GM10266 (cell line): ENCODE measurements around the gene CR1.
"Not testable (repeated sequence)": the region's sequence is repeated elsewhere in the genome, so short reads cannot be mapped to it uniquely, and the experiment has no call there.

Source experiments
- DNase-seq: peaks from one replicate; pipeline ENCODE4 v3.0.0; 2012; ENCODE audit errors: extremely low spot score
- CTCF ChIP-seq: IDR thresholded peaks from 2 replicates; pipeline ENCODE4 v1.5.1; 2012; ENCODE audit warnings: mild to moderate bottlenecking, low read depth; ENCODE audit not compliant: control insufficient read depth, insufficient read depth; ENCODE audit errors: missing control alignments

CR1 gene

DNA sequence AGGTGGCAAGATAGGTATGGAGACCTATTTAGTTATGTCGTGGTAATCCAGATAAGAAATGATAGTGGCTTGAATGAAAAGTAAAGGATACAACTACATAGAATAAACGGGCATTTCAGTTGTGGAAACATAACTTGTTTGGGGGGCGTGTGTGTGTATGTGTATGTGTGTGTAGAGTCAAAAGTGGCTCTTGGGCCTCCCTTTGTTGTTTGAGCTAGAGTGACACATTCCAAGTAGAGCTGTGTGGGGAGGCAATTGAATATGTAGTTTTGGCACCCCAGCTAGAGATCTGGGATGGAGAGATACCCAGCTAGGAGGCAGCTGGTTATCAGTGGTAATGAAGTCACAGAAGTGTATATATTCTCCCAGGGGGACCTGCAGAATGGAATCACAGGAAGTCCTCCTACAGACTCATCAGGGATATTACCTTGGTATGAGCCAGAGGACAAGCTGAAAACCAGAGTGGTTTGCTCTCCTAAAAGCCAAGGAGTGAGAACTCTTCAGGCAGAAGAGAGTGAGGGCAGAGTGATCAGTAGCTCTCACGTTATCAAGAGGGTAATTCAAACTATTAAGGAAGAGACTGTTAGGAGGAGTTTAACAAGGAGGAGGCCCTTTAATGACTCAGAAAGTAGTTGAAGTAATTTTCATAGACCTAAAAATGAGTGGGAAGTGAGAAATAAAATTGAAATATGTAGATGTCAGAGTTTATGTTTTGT is 154.1 kb downstream of the CR1 start:
- no peak for DNase-seq
- no peak for TF ChIP-seq CTCF

DNA sequence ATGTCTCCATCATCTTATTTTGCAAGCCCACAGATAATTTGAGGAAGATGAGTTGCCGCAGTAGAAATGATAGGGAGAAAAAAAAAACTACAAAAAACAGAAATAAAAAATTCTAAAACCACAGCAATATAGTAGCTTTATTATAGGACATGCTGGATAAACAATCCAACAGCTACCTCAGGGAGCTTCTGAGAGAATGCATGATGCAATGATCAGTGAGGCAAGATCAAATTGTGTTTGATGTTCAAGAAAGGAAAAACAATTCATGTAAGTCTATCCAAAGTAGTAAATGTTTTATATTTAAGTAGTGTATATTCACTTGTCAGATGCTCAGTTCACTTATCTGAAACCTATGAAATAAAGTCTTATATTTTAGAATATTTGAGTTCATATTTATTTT is 155.6 kb downstream of the CR1 start:
- no peak for DNase-seq
- TF ChIP-seq CTCF: no peak

DNA sequence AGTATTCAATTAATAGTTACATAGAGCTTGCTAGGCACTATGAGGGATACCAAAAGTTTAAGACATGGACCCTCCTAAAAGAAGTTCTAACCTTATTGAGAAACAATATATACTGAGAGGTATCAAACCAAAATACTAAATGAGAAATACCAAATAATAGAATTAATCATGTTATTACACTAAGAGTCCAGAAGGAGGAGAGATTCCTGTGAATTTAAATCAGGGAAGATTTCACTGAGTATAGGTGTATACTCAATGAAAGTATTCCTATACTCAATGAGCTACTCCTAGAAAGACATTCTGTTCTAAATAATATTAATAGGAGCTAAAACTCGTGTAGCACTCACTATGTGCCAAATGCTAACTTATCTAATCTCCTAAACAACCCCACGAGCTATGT is 158.4 kb downstream of the CR1 start:
- TF ChIP-seq CTCF: no peak
- no peak for DNase-seq

DNA sequence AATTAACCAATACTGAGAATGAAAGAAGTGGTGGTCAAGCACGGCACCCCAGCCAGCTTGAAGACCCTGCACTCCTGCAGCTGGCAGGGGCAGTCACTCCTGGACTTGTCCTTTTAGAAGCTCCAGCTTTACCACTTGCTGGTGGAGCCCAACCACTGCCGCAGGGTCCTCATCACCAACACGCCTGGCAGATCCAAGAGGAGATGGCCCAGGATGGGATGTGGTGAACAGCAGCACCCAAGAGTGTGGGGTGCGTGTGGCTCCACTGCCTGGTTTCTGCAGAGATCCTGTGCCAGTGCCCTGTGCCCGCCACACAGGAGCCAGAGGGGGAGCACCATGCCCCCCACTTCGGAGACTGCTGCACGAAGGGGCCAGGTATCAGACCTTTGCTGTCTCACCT is 162.5 kb downstream of the CR1 start:
- no peak for DNase-seq
- TF ChIP-seq CTCF: no peak

DNA sequence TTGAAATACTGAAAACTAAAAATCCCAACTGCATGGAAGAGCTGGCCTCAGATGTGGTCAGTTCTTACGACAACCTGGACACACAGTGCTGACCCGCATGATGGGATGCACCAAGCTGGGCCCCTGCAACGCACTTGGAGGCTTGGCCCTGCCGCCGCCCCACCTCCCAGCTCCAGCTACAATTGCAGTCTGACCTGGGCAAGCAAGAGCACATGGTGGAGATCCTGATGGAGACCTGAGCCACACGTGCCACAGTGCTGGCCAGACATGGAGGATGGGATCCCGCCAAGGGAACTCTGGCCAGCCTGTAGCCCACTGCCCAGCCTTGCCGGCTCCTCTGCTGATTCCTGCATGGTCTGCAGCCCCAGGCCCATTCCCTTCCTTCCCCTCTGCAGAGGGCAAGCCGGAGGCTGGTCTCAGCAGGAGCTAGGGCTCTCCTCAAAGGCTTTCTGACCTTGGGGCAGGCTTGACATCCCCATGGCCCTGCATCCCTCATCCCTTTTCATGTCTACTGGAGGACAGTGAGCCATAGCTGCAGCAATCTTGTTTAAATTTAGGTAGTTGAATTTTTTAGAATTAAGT is 163.0 kb downstream of the CR1 start:
- DNase-seq: no peak
- TF ChIP-seq CTCF: no peak

DNA sequence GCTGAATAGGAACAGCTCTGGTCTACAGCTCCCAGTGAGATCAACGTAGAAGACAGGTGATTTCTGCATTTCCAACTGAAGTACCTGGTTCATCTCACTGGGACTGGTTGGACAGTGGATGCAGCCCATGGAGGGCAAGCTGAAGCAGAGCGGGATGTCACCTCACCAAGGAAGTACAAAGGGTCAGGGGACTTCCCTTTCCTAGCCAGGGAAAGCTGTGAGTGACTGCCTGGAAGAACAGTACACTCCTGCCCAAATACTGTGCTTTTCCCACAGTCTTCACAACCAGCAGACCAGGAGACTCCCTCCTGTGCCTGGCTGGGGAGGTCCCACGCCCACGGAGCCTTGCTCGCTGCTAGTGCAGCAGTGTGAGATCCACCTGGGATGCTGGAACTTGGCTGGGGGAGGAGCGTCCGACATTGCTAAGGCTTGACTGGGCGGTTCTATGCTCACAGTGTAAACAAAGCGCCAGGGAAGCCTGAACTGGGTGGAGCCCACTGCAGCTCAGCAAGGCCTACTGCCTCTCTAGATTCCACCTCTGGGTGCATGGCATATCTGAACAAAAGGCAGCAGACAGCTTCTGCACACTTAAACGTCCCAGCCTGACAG is 163.7 kb downstream of the CR1 start:
- no peak for TF ChIP-seq CTCF
- no peak for DNase-seq

- DNase-seq: not testable (repeated sequence)
These were observed 165.5 kb downstream of the CR1 start for GRCh38 chr1:207661420-207661819.
